Tibial artery (tissue), 4 donors: ENCODE data around the gene STK40.

Source experiments
- DNase-seq, 2 donors: peaks; one replicate each; pipeline ENCODE4 v3.0.0-alpha.2; 2019
- H3K27ac ChIP-seq, 2 donors: fragments of 200-600 bp; sonication (generic) in 1 of 2; 1 replicate in 1 of 2; 2 replicates in 1 of 2; pipeline ENCODE4 v1.5.1; 2018 to 2019; ENCODE audit warnings: mild to moderate bottlenecking in 1 of 2
- H3K27me3 ChIP-seq, 2 donors: fragments of 200-600 bp; sonication (generic) in 1 of 2; one replicate each; pipeline versions ENCODE4 v1.5.1 to v1.6.0; 2016 to 2019
- H3K36me3 ChIP-seq, 3 donors: fragments of 200-600 bp; sonication (generic) in 2 of 3; one replicate each; pipeline ENCODE4 v1.5.1; 2016 to 2019; ENCODE audit warnings: mild to moderate bottlenecking in 2 of 3
- H3K4me1 ChIP-seq, 4 donors: fragments of 200-600 bp; sonication (generic) in 2 of 4; 1 replicate in 3 of 4; 2 replicates in 1 of 4; pipeline ENCODE4 v1.5.1; 2016 to 2019
- H3K4me3 ChIP-seq, 2 donors: fragments of 200-600 bp; sonication (generic) in 1 of 2; 1 replicate in 1 of 2; 2 replicates in 1 of 2; pipeline ENCODE4 v1.5.1; 2018 to 2019; ENCODE audit warnings: mild to moderate bottlenecking in 2 of 2
- H3K9me3 ChIP-seq, 3 donors: fragments of 200-600 bp; sonication (generic) in 1 of 3; one replicate each; pipeline ENCODE4 v1.5.1; 2016 to 2019
- CTCF ChIP-seq, 2 experiments: fragments of 200-600 bp in 1 of 2; fragments of 450-650 bp in 1 of 2; IDR thresholded peaks; one replicate each; pipeline ENCODE4 v1.5.1; 2017 to 2019; ENCODE audit warnings: antibody characterized with exemption in 2 of 2, mild to moderate bottlenecking in 1 of 2, moderate library complexity in 1 of 2
- intact Hi-C: fragments of 100-400 bp; cut with DNase I; formaldehyde crosslinking; loops from one replicate; pipeline ENCODE4 v1.15.0; 2023; ENCODE audit warnings: low total_unique reads

Gene STK40

GRCh38 chr1:36303650-36304360 is 81.9 kb downstream of the STK40 start:
- Histone ChIP-seq H3K36me3 (peaks cover 25 to 56% (median 45%) of the 10 kb centered on the region in 3 donors), H3K27ac (no peak overlapping the region)

GRCh38 chr1:36303244-36303643 is 82.5 kb downstream of the STK40 start:
- no peaks in the 10 kb centered on the region for H3K27me3 ChIP-seq
- H3K4me3 ChIP-seq, result no peak overlapping the region
- H3K36me3 ChIP-seq, result peaks cover 31 to 61% (median 51%) of the 10 kb centered on the region in 3 donors
- no peak overlapping the region for H3K27ac ChIP-seq
- intact Hi-C loops, result no loop called here
- peaks cover 0 to 28% (median 16%) of the 10 kb centered on the region in 4 donors for H3K4me1 ChIP-seq
- H3K9me3 ChIP-seq, result no peaks in the 10 kb centered on the region
- no peak for DNase-seq
- no peak for TF ChIP-seq CTCF (IDR thresholded peaks at IDR 0.05)

More at GRCh38 chr1:36303650-36304360, 81.9 kb downstream of the STK40 start:
- intact Hi-C loops, result no loop called here
- TF ChIP-seq CTCF (IDR thresholded peaks at IDR 0.05), result no peak
- H3K4me3 ChIP-seq, result no peak overlapping the region
- no peaks in the 10 kb centered on the region for H3K9me3 ChIP-seq
- H3K27me3 ChIP-seq, result no peaks in the 10 kb centered on the region
- DNase-seq, result no peak
- peaks cover 0 to 28% (median 16%) of the 10 kb centered on the region in 4 donors for H3K4me1 ChIP-seq

GRCh38 chr1:36301220-36301619 is 84.5 kb downstream of the STK40 start:
- H3K36me3 ChIP-seq, result peaks cover 48 to 81% (median 71%) of the 10 kb centered on the region in 3 donors
- no peaks in the 10 kb centered on the region for H3K27me3 ChIP-seq
- no peak for DNase-seq
- H3K4me3 ChIP-seq, result no peak overlapping the region
- TF ChIP-seq CTCF (IDR thresholded peaks at IDR 0.05), result no peak
- no peak overlapping the region for H3K27ac ChIP-seq
- peaks cover 0 to 17% (median 7%) of the 10 kb centered on the region in 4 donors for H3K4me1 ChIP-seq
- H3K9me3 ChIP-seq, result no peaks in the 10 kb centered on the region
- intact Hi-C loops, result no loop called here

GRCh38 chr1:36300526-36300925 is 85.2 kb downstream of the STK40 start:
- no peak overlapping the region for H3K4me3 ChIP-seq
- intact Hi-C loops, result no loop called here
- no peak for DNase-seq
- no peak for TF ChIP-seq CTCF (IDR thresholded peaks at IDR 0.05)
- H3K27ac ChIP-seq, result peak overlapping the region in 1 of 2 donors; percentile 2
- peaks cover 0 to 15% (median 1%) of the 10 kb centered on the region in 4 donors for H3K4me1 ChIP-seq
- no peaks in the 10 kb centered on the region for H3K27me3 ChIP-seq
- peaks cover 48 to 87% (median 74%) of the 10 kb centered on the region in 3 donors for H3K36me3 ChIP-seq
- H3K9me3 ChIP-seq, result no peaks in the 10 kb centered on the region

- intact Hi-C loops, result no loop called here
Measured at GRCh38 chr1:36298640-36299039, 87.1 kb downstream of the STK40 start.

More at GRCh38 chr1:36298640-36299039, 87.1 kb downstream of the STK40 start:
- no peaks in the 10 kb centered on the region for H3K27me3 ChIP-seq
- H3K4me3 ChIP-seq, result no peak overlapping the region
- TF ChIP-seq CTCF (IDR thresholded peaks at IDR 0.05), result no peak
- DNase-seq, result no peak
- no peaks in the 10 kb centered on the region for H3K9me3 ChIP-seq
- H3K36me3 ChIP-seq, result peaks cover 60 to 97% (median 78%) of the 10 kb centered on the region in 3 donors
- H3K27ac ChIP-seq, result no peak overlapping the region
- peaks cover 0 to 19% (median 0%) of the 10 kb centered on the region in 4 donors for H3K4me1 ChIP-seq
